Spleen (tissue), 7 donors: ENCODE data around the gene KCNJ12.
"Not testable (repeated sequence)": the region's sequence is repeated elsewhere in the genome, so short reads cannot be mapped to it uniquely, and the experiment has no call there.

Source experiments
- POLR2A ChIP-seq, 3 donors: fragments of 450-650 bp; IDR thresholded peaks; one replicate each; pipeline ENCODE4 v1.5.1; 2017; ENCODE audit warnings: antibody characterized with exemption in 3 of 3, mild to moderate bottlenecking in 1 of 3
- POLR2AphosphoS5 ChIP-seq, 3 donors: sonication (generic); formaldehyde crosslinking; IDR thresholded peaks; one replicate each; pipeline ENCODE4 v1.5.1; 2017; ENCODE audit warnings: antibody characterized with exemption in 3 of 3
- TF ChIP-seq, protein P1 (sequence below), 11 experiments: fragments of 200-600 bp in 7 of 11; fragments of 450-650 bp in 4 of 11; sonication (generic) in 4 of 11; IDR thresholded peaks in 8 of 11; conservative IDR thresholded peaks in 3 of 11; 1 replicate in 7 of 11; 2 replicates in 4 of 11; pipeline versions ENCODE4 v1.4.0 to v1.8.0; 2016 to 2021; ENCODE audit warnings: antibody characterized with exemption in 11 of 11, inconsistent platforms in 4 of 11, mild to moderate bottlenecking in 1 of 11
- donor health status: DM: no; HTN: no; CAD: no; lungs with moderate emphysema.
- donor health status: DM: no; HTN: no; CAD: no.
- donor health status: DM: no; HTN: no; CAD: no.

DNA sequence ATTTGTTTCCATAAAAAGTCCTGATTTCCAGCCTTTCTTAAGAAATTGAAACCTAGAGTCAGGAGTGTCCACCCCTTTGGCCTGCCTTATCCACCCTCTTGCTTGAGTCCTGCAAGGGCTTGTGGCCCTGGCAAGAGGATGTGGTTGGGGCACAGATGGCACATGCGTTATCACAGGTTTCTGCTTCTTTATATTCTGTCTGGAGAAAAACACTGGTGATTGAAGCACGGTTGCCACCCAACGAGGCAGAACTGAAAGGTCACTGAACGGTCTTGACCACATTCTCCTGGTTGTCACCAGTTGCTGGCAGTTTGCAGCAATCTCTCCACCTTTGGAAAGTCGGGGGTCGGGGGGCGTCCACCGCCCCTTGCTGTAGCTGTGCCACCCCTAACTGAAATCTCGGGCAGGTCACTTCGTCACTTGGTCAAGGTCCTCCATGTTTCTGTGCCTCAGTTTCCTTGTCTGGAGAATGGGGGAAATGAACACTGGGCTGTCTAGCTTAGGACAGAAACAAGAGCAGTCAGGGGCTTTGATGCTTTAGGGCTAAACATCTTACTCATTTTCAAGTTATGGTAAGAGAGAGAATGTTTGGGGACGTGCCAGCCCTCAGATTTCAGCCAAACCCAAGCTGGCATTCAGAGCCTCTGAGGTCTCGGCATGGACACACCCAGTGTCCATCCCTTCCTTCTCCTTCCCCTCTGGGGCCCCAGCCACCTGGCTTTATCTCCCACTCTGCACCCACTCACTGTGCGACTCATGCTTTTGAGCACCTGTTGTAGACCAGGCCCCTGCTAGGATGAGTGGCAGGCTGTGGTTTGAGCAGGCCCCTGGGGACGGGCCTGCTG is 27.9 kb upstream of the KCNJ12 start:
- TF ChIP-seq, protein P1, sequence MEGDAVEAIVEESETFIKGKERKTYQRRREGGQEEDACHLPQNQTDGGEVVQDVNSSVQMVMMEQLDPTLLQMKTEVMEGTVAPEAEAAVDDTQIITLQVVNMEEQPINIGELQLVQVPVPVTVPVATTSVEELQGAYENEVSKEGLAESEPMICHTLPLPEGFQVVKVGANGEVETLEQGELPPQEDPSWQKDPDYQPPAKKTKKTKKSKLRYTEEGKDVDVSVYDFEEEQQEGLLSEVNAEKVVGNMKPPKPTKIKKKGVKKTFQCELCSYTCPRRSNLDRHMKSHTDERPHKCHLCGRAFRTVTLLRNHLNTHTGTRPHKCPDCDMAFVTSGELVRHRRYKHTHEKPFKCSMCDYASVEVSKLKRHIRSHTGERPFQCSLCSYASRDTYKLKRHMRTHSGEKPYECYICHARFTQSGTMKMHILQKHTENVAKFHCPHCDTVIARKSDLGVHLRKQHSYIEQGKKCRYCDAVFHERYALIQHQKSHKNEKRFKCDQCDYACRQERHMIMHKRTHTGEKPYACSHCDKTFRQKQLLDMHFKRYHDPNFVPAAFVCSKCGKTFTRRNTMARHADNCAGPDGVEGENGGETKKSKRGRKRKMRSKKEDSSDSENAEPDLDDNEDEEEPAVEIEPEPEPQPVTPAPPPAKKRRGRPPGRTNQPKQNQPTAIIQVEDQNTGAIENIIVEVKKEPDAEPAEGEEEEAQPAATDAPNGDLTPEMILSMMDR (IDR thresholded peaks at IDR 0.05 in 8 of 11, conservative IDR thresholded peaks at IDR 0.05 in 3 of 11) = not testable (repeated sequence)
- not testable (repeated sequence) for TF ChIP-seq POLR2A, POLR2AphosphoS5 (IDR thresholded peaks at IDR 0.05)
